Measurements from ENCODE around the gene CLDN1. TPM values are rescaled to one million over a fixed set of nuclear protein-coding genes. Genes with fewer than 3 reads are reported as not detected.
A peak's percentile ranks its signal among the peaks of the same experiment; 100 is the strongest.

Gene CLDN1
- total and polyA plus RNA-seq, 2 of the 13 experiments (the other 11 are each of a cell fraction or from before 2014, with no cell fraction given), result 42.7 to 51.6 TPM

GRCh38 chr3:190345027-190345821 lies 23.0 kb upstream of the CLDN1 start (continued):
- TF ChIP-seq, protein P1, sequence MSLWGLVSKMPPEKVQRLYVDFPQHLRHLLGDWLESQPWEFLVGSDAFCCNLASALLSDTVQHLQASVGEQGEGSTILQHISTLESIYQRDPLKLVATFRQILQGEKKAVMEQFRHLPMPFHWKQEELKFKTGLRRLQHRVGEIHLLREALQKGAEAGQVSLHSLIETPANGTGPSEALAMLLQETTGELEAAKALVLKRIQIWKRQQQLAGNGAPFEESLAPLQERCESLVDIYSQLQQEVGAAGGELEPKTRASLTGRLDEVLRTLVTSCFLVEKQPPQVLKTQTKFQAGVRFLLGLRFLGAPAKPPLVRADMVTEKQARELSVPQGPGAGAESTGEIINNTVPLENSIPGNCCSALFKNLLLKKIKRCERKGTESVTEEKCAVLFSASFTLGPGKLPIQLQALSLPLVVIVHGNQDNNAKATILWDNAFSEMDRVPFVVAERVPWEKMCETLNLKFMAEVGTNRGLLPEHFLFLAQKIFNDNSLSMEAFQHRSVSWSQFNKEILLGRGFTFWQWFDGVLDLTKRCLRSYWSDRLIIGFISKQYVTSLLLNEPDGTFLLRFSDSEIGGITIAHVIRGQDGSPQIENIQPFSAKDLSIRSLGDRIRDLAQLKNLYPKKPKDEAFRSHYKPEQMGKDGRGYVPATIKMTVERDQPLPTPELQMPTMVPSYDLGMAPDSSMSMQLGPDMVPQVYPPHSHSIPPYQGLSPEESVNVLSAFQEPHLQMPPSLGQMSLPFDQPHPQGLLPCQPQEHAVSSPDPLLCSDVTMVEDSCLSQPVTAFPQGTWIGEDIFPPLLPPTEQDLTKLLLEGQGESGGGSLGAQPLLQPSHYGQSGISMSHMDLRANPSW (CRISPR knock-in tag; IDR thresholded peaks at IDR 0.05; ENCODE audit: borderline replicate concordance), result no peak
- TF ChIP-seq ELF4 (CRISPR knock-in tag; IDR thresholded peaks at IDR 0.05; ENCODE audit: borderline replicate concordance), result peak; percentile 74; the same call in 1 of the 2 replicates
- TF ChIP-seq LBX2 (CRISPR knock-in tag; IDR thresholded peaks at IDR 0.05; ENCODE audit: borderline replicate concordance), result no peak
- peak in 1 of 2 experiments; percentile 87; a peak in 1 of 4 replicates for TF ChIP-seq EP300 (IDR thresholded peaks at IDR 0.05; ENCODE audit: low read depth in 2 of 2, low read length in 2 of 2)
- TF ChIP-seq EP300 (CRISPR knock-in tag; IDR thresholded peaks at IDR 0.05; ENCODE audit: borderline replicate concordance), result peak; percentile 74
- TF ChIP-seq PITX1 (CRISPR knock-in tag; IDR thresholded peaks at IDR 0.05), result peak; percentile 57; the same call in 1 of the 2 replicates
- no peak for TF ChIP-seq HMGXB3 (CRISPR knock-in tag; IDR thresholded peaks at IDR 0.05; ENCODE audit: borderline replicate concordance)
- no peak for TF ChIP-seq KAT8 (CRISPR knock-in tag; IDR thresholded peaks at IDR 0.05)
- TF ChIP-seq KLF15 (CRISPR knock-in tag; IDR thresholded peaks at IDR 0.05; ENCODE audit: borderline replicate concordance), result no peak
- TF ChIP-seq ZNF503 (CRISPR knock-in tag; IDR thresholded peaks at IDR 0.05), result peak; percentile 90; the same call in 1 of the 2 replicates
- no peak for TF ChIP-seq MEIS1 (CRISPR knock-in tag; IDR thresholded peaks at IDR 0.05; ENCODE audit: borderline replicate concordance)
- no peak for TF ChIP-seq ZNF136 (CRISPR knock-in tag; IDR thresholded peaks at IDR 0.05; ENCODE audit: low read depth)
- no peak for TF ChIP-seq WIZ (CRISPR knock-in tag; IDR thresholded peaks at IDR 0.05)
- TF ChIP-seq THAP11 (CRISPR knock-in tag; IDR thresholded peaks at IDR 0.05), result no peak; the same call in 1 of the 2 replicates
- TF ChIP-seq XBP1 (CRISPR knock-in tag; IDR thresholded peaks at IDR 0.05), result no peak
- TF ChIP-seq HOMEZ (CRISPR knock-in tag; IDR thresholded peaks at IDR 0.05; ENCODE audit: low read depth), result peak; percentile 59
- TF ChIP-seq TAF15 (IDR thresholded peaks at IDR 0.05; ENCODE audit: low read depth, low read length, poor library complexity, severe bottlenecking), result no peak
